Adrenal gland (tissue), 12 donors: ENCODE data around the gene ACBD6. TPM values are rescaled to one million over a fixed set of nuclear protein-coding genes. Genes with fewer than 3 reads are reported as not detected.

ENCODE experiments used
- DNase-seq, 7 donors: peaks; one replicate each; pipeline ENCODE4 v3.0.0-alpha.2; 2019 to 2020
- H3K27ac ChIP-seq, 5 donors: fragments of 200-600 bp; sonication (generic) in 4 of 5; 1 replicate in 3 of 5; 2 replicates in 2 of 5; pipeline versions ENCODE4 v1.5.1 to v1.8.0; 2016 to 2020; ENCODE audit warnings: mild to moderate bottlenecking in 1 of 5
- H3K27me3 ChIP-seq: fragments of 200-600 bp; 2 replicates; pipeline ENCODE4 v1.8.0; 2021
- H3K36me3 ChIP-seq, 2 donors: fragments of 200-600 bp; replicated peaks in 1 of 2; 1 replicate in 1 of 2; 2 replicates in 1 of 2; pipeline versions ENCODE4 v1.5.1 to v1.8.0; 2018 to 2022
- H3K4me1 ChIP-seq, 2 donors: fragments of 200-600 bp; replicated peaks in 1 of 2; 1 replicate in 1 of 2; 2 replicates in 1 of 2; pipeline versions ENCODE4 v1.5.1 to v1.8.0; 2018 to 2021
- H3K4me3 ChIP-seq, 4 donors: fragments of 200-600 bp; sonication (generic) in 3 of 4; one replicate each; pipeline ENCODE4 v1.5.1; 2016 to 2018
- H3K9me3 ChIP-seq, 3 donors: fragments of 200-600 bp; sonication (generic) in 1 of 3; replicated peaks in 1 of 3; 1 replicate in 2 of 3; 2 replicates in 1 of 3; pipeline versions ENCODE4 v1.5.1 to v1.8.0; 2016 to 2021
- POLR2A ChIP-seq, 2 donors: fragments of 450-650 bp; IDR thresholded peaks; one replicate each; pipeline ENCODE4 v1.6.1; 2017; ENCODE audit warnings: antibody characterized with exemption in 2 of 2, mild to moderate bottlenecking in 2 of 2, moderate library complexity in 1 of 2
- WGBS, 4 donors: extraction: QIAGEN DNeasy Blood & Tissue Kit in 2 of 4; methylation state at CpG; one replicate each; pipeline versions ENCODE4 v1.1.5 to v1.1.7; 2013 to 2017; 5-methylcytosine and 5-hydroxymethylcytosine counted together
- intact Hi-C, 2 donors: fragments of 100-400 bp; cut with DNase I; formaldehyde crosslinking; loops; one replicate each; pipeline versions ENCODE4 v1.14.1 to v1.15.0; 2022 to 2023
- polyA plus RNA-seq, 3 donors: library from polyadenylated mRNA; stranded (reverse); fragments of 200-250 nt in 2 of 3; fragments of 350-450 nt in 1 of 3; fragmentation: Illumina TruSeq in 1 of 3; extraction: RNeasy Lipid Tissue Mini Kit (QIAGEN cat#74804) in 1 of 3; gene quantifications; one replicate each; pipeline ENCODE4 v1.2.3, GENCODE V29; 2013 to 2014
- total RNA-seq, 9 donors: library from RNA; depleted of rRNA in 4 of 9; stranded (reverse); fragments of >200 nt in 4 of 9; fragments of 120-200 nt in 1 of 9; fragmentation: NEBNext Ultra II Directional in 1 of 9; extraction: Animal tissue kit (Norgen Biotek cat#: 25700) in 1 of 9; gene quantifications; one replicate each; pipeline versions ENCODE4 v1.1.0 to v1.2.4, GENCODE V29; 2013 to 2023
- TF ChIP-seq, protein P1 (sequence below), 6 experiments: fragments of 450-650 bp in 4 of 6; fragments of 200-600 bp in 2 of 6; sonication (generic) in 1 of 6; IDR thresholded peaks; 1 replicate in 5 of 6; 2 replicates in 1 of 6; pipeline versions ENCODE4 v1.5.1 to v1.8.0; 2016 to 2021; ENCODE audit warnings: antibody characterized with exemption in 6 of 6, mild to moderate bottlenecking in 2 of 6, moderate library complexity in 1 of 6
- donor health status: healthy with polysubstance abuse.
- donor health status: Bipolar disorder and iron deficiency.
- donor health status: DM: yes; HTN: yes; CAD: no.
- donor health status: DM: no; HTN: no; CAD: no.
- donor health status: DM: no; HTN: no; CAD: no.
- donor health status: DM: yes; HTN: yes; CAD: no.

ACBD6 gene
- total and polyA plus RNA-seq, 12 donors, result 28.7 to 75.1 (median 36.6) TPM

- DNase-seq, result no peak
- intact Hi-C loops, result no loop called here
- H3K9me3 ChIP-seq, result peaks cover 0 to 20% (median 0%) of the 10 kb centered on the region in 3 donors
- H3K4me3 ChIP-seq, result no peak overlapping the region
- H3K27me3 ChIP-seq, result no peaks in the 10 kb centered on the region
- TF ChIP-seq, protein P1, sequence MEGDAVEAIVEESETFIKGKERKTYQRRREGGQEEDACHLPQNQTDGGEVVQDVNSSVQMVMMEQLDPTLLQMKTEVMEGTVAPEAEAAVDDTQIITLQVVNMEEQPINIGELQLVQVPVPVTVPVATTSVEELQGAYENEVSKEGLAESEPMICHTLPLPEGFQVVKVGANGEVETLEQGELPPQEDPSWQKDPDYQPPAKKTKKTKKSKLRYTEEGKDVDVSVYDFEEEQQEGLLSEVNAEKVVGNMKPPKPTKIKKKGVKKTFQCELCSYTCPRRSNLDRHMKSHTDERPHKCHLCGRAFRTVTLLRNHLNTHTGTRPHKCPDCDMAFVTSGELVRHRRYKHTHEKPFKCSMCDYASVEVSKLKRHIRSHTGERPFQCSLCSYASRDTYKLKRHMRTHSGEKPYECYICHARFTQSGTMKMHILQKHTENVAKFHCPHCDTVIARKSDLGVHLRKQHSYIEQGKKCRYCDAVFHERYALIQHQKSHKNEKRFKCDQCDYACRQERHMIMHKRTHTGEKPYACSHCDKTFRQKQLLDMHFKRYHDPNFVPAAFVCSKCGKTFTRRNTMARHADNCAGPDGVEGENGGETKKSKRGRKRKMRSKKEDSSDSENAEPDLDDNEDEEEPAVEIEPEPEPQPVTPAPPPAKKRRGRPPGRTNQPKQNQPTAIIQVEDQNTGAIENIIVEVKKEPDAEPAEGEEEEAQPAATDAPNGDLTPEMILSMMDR (IDR thresholded peaks at IDR 0.05), result no peak
- TF ChIP-seq POLR2A (IDR thresholded peaks at IDR 0.05), result no peak
- H3K36me3 ChIP-seq, result no peaks in the 10 kb centered on the region
- no peak overlapping the region for H3K27ac ChIP-seq
- H3K4me1 ChIP-seq, result no peaks in the 10 kb centered on the region
Measured at GRCh38 chr1:180385144-180385543, 117.2 kb downstream of the ACBD6 start.

DNA sequence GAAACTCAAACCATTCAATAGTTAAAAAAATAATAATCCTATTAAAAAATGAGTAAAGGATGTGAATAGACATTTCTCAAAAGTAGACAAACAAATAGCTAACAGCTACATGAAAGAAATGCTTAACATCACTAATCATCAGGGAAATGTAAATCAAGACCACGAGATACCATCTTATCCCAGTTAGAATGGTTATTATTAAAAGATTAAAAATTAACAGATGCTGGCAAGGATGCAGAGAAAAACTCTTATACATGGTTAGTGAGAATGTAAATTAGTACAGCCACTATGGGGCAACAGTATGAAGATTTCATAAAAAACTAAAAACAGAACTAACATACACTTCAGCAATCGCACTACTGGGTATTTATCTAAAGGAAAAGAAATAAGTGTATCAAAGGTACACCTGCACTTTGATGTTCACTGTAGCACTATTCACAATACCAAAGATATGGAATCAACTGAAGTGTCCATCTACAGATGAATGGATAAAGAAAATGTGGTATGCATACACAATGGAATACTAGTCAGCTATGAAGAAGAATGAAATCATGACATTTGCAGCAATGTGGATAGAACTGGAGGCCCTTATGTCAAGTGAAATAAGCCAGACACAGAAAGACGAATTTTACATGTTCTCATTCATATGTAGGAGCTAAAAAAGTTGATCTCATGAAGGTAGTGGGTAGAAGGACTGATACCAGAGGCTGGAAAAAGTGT lies 117.9 kb downstream of the ACBD6 start:
- no peaks in the 10 kb centered on the region for H3K4me1 ChIP-seq
- no peaks in the 10 kb centered on the region for H3K27me3 ChIP-seq
- H3K36me3 ChIP-seq, result no peaks in the 10 kb centered on the region
- H3K4me3 ChIP-seq, result no peak overlapping the region
- peaks cover 0 to 27% (median 0%) of the 10 kb centered on the region in 3 donors for H3K9me3 ChIP-seq
- WGBS, 4 donors, result 89 to 99% (median 97%) methylated on average over 3 of the region's 3 CpGs
- intact Hi-C loops, result no loop called here
- no peak for TF ChIP-seq POLR2A (IDR thresholded peaks at IDR 0.05)
- TF ChIP-seq, protein P1 (IDR thresholded peaks at IDR 0.05), result no peak
- no peak overlapping the region for H3K27ac ChIP-seq
- DNase-seq, result no peak

DNA sequence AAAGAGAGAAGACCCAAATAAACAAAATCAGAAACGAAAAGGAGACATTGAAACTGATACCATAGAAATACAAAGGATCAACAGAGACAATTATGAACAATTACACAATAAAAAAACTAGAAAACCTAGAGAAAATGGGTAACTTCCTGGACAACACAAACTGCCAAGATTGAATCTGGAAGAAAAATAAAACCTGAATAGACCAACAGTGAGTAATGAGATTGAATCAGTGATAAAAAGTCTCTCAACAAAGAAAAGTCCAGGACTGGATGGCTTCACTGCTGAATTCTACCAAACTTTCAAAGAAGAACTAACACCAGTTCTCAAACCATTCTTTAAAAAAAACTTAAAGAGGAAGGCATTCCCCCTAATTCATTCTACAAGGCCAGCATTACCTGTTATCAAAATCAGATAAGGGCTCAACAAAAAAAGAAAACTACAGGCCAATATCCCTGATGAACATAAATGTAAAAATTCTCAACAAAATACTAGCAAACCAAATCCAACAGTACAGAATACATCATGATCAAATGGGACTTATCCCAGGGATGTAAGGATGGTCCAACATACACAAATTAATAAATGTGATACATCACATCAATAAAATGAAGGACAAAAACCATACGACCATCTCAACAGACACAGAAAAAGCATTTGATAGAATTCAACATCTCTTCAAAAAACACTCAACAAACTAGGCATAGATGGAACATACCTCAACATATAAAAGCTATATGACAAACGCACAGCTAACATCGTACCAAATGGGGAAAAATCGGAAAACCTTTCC lies 119.9 kb downstream of the ACBD6 start:
- H3K9me3 ChIP-seq, result peaks cover 0 to 33% (median 0%) of the 10 kb centered on the region in 3 donors
- intact Hi-C loops, result no loop called here
- WGBS, 4 donors, result 91 to 93% (median 91%) methylated on average over 5 of the region's 5 CpGs
- H3K4me3 ChIP-seq, result no peak overlapping the region
- no peak for DNase-seq
- TF ChIP-seq, protein P1 (IDR thresholded peaks at IDR 0.05), result no peak
- TF ChIP-seq POLR2A (IDR thresholded peaks at IDR 0.05), result no peak
- no peaks in the 10 kb centered on the region for H3K36me3 ChIP-seq
- H3K27me3 ChIP-seq, result no peaks in the 10 kb centered on the region
- H3K27ac ChIP-seq, result no peak overlapping the region
- no peaks in the 10 kb centered on the region for H3K4me1 ChIP-seq

DNA sequence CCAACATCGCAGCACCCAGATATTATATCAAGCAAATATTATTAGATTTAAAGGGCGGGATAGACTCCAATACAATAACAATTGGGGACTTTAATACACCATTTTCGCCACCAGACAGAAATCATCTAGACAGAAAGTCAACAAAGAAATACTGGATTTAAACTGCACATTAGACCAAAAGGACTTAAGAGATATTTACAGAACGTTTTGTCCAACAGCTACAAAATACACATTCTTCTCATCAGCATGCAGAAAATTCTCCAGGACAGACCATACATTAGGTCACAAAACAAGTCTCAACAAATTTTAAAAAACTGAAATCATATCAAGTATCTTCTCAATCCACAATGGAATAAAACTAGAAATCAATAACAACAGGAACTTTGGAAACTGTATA lies 121.2 kb downstream of the ACBD6 start:
- intact Hi-C loops, result no loop called here
- 88 to 96% (median 95%) methylated on average over 4 of the region's 4 CpGs for WGBS, 4 donors
- no peaks in the 10 kb centered on the region for H3K36me3 ChIP-seq
- no peak for DNase-seq
- no peak overlapping the region for H3K27ac ChIP-seq
- peaks cover 0 to 33% (median 0%) of the 10 kb centered on the region in 3 donors for H3K9me3 ChIP-seq
- H3K4me1 ChIP-seq, result no peaks in the 10 kb centered on the region
- H3K4me3 ChIP-seq, result no peak overlapping the region
- no peaks in the 10 kb centered on the region for H3K27me3 ChIP-seq
- TF ChIP-seq, protein P1 (IDR thresholded peaks at IDR 0.05), result no peak
- TF ChIP-seq POLR2A (IDR thresholded peaks at IDR 0.05), result no peak
